ENCODE data around the gene HSD17B14.
"Not testable (repeated sequence)": the region's sequence is repeated elsewhere in the genome, so short reads cannot be mapped to it uniquely, and the experiment has no call there.

The HSD17B14 gene

GRCh38 chr19:48836089-48837017, at the start of gene HSD17B14:
Gene HSD17B14 (minus strand): TSS chr19:48836491. CDS start chr19:48836411, 80 bp downstream.
- Histone ChIP-seq H3K27me3 (ENCODE audit: control insufficient read depth in 1 of 2, insufficient read depth in 2 of 2, low read length in 2 of 2) (no peaks in the 10 kb centered on the region), H3K27ac (ENCODE audit: low read depth, low read length) (peak within 1 kb of the TSS; percentile 39), H3K4me3 (ENCODE audit: low read depth in 1 of 2, low read length in 2 of 2) (peak within 1 kb of the TSS; percentile 60 to 62), H3K9ac (ENCODE audit: low read depth in 1 of 2, low read length in 2 of 2) (peak within 1 kb of the TSS; percentile 35 to 61), H3K9me3 (ENCODE audit: control insufficient read depth in 1 of 2, low read length in 2 of 2) (no peaks in the 10 kb centered on the region), H3K36me3 (ENCODE audit: control insufficient read depth in 1 of 2, insufficient read depth in 2 of 2, low read length in 2 of 2) (no peaks in the 10 kb centered on the region), H3K4me1 (ENCODE audit: control insufficient read depth in 1 of 2, insufficient read depth in 2 of 2, low read length in 2 of 2) (peaks cover 6 to 13% of the 10 kb centered on the region in 2 donors)

- Histone ChIP-seq H3K27me3 (ENCODE audit: control insufficient read depth in 1 of 2, insufficient read depth in 2 of 2, low read length in 2 of 2) (no peaks in the 10 kb centered on the region), H3K4me3 (ENCODE audit: low read depth in 1 of 2, low read length in 2 of 2) (no peak overlapping the region), H3K36me3 (ENCODE audit: control insufficient read depth in 1 of 2, insufficient read depth in 2 of 2, low read length in 2 of 2) (peaks cover 0 to 3% of the 10 kb centered on the region in 2 donors), H3K9me3 (ENCODE audit: control insufficient read depth in 1 of 2, low read length in 2 of 2) (no peaks in the 10 kb centered on the region), H3K9ac (ENCODE audit: low read depth in 1 of 2, low read length in 2 of 2) (no peak overlapping the region), H3K4me1 (ENCODE audit: control insufficient read depth in 1 of 2, insufficient read depth in 2 of 2, low read length in 2 of 2) (no peaks in the 10 kb centered on the region), H3K27ac (ENCODE audit: low read depth, low read length) (no peak overlapping the region)
Observed at GRCh38 chr19:48883726-48884125, 47.4 kb upstream of the HSD17B14 start.

GRCh38 chr19:48881741-48882657, 45.7 kb upstream of the HSD17B14 start:
- Histone ChIP-seq H3K4me1 (ENCODE audit: control insufficient read depth in 1 of 2, insufficient read depth in 2 of 2, low read length in 2 of 2) (no peaks in the 10 kb centered on the region), H3K4me3 (ENCODE audit: low read depth in 1 of 2, low read length in 2 of 2) (no peak overlapping the region), H3K27ac (ENCODE audit: low read depth, low read length) (no peak overlapping the region), H3K9ac (ENCODE audit: low read depth in 1 of 2, low read length in 2 of 2) (no peak overlapping the region), H3K36me3 (ENCODE audit: control insufficient read depth in 1 of 2, insufficient read depth in 2 of 2, low read length in 2 of 2) (peaks cover 0 to 5% of the 10 kb centered on the region in 2 donors), H3K27me3 (ENCODE audit: control insufficient read depth in 1 of 2, insufficient read depth in 2 of 2, low read length in 2 of 2) (no peaks in the 10 kb centered on the region), H3K9me3 (ENCODE audit: control insufficient read depth in 1 of 2, low read length in 2 of 2) (no peaks in the 10 kb centered on the region)

DNA sequence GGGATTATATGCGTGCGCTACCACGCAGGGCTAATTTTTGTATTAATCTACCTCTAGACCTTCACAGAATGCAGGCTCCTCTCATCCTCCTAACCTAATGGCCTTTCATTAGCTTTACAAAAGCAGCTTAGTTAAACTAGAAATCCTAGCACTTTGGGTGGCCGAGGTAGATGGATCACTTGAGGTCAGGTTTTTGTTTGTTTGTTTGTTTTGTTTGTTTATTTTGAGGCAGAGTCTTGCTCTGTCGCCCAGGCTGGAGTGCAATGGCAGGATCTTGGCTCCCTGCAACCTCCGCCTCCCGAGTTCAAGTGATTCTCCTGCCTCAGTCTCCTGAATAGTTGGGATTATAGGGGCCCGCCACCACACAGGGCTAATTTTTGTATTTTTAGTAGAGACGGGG, 43.4 kb upstream of the HSD17B14 start:
- Histone ChIP-seq H3K36me3 (ENCODE audit: control insufficient read depth in 1 of 2, insufficient read depth in 2 of 2, low read length in 2 of 2) (peaks cover 0 to 22% of the 10 kb centered on the region in 2 donors), H3K4me1 (ENCODE audit: control insufficient read depth in 1 of 2, insufficient read depth in 2 of 2, low read length in 2 of 2) (peaks cover 10 to 21% of the 10 kb centered on the region in 2 donors)
- not testable (repeated sequence) for H3K4me3 ChIP-seq (ENCODE audit: low read depth in 1 of 2, low read length in 2 of 2); H3K27me3 ChIP-seq (ENCODE audit: control insufficient read depth in 1 of 2, insufficient read depth in 2 of 2, low read length in 2 of 2); H3K9ac ChIP-seq (ENCODE audit: low read depth in 1 of 2, low read length in 2 of 2); H3K27ac ChIP-seq (ENCODE audit: low read depth, low read length); H3K9me3 ChIP-seq (ENCODE audit: control insufficient read depth in 1 of 2, low read length in 2 of 2)

DNA sequence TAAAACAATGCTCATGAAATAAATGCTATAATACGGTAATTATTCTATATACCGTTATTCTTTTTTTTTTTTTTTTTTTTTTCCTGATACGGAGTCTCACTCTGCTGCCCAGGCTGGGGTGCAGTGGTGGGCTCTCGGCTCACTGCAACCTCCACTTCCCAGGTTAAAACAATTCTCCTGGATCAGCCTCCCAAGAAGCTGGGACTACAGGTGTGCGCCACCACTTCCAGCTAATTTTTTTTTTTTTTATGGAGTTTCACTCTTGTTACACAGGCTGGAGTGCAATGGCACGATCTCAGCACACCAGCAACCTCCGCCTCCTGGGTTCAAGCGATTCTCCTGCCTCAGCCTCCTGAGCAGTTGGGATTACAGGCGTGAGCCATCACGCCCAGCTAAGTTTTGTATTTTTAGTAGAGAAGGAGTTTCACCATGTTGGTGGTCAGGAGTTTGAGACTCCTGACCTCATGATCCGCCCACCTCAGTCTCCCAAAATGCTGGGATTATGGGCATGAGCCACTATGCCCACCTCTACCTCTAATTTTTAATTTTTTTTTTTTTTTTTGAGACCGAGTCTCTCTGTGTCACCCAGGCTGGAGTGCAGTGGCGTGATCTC, 42.8 kb upstream of the HSD17B14 start:
- Histone ChIP-seq H3K9ac (ENCODE audit: low read depth in 1 of 2, low read length in 2 of 2) (no peak overlapping the region), H3K4me3 (ENCODE audit: low read depth in 1 of 2, low read length in 2 of 2) (no peak overlapping the region), H3K36me3 (ENCODE audit: control insufficient read depth in 1 of 2, insufficient read depth in 2 of 2, low read length in 2 of 2) (peaks cover 5 to 28% of the 10 kb centered on the region in 2 donors), H3K27me3 (ENCODE audit: control insufficient read depth in 1 of 2, insufficient read depth in 2 of 2, low read length in 2 of 2) (no peaks in the 10 kb centered on the region), H3K4me1 (ENCODE audit: control insufficient read depth in 1 of 2, insufficient read depth in 2 of 2, low read length in 2 of 2) (peaks cover 14 to 27% of the 10 kb centered on the region in 2 donors), H3K27ac (ENCODE audit: low read depth, low read length) (no peak overlapping the region), H3K9me3 (ENCODE audit: control insufficient read depth in 1 of 2, low read length in 2 of 2) (no peaks in the 10 kb centered on the region)

DNA sequence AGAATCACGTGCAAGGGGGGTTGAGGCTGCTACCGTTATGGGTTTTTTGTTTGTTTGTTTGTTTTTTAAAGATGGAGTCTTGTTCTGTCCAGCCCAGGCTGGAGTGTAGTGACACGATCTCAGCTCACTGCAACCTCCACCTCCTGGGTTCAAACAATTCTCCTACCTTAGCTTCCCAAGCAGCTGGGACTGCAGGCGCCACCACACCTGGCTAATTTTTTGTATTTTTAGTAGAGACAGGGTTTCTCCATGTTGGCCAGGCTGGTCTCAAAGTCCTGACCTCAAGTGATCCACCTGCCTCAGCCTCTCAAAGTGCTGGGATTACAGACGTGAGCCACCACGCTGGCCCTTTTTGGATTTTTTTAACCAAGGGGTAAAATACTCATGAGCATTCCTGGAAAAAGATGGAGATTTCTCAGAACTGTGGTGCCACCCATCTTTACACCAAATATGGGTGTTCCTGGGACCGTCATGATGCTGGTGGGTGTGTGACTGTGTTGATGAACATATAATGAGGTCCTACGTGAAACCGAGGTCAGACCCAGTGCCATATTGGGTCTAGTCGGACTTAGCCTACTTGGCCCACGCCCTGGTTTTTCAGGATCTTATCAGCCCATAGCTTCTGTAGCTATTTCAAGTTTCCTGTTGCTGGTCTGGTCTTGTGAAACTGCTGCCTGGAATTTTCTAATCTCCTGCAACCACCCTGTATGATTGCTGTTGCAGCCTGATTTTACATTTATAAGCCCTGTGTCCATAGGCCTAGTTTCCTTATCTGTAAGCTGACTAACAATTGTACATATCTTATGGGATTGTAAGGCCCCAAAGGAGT, 42.1 kb upstream of the HSD17B14 start:
- H3K4me3 ChIP-seq (ENCODE audit: low read depth in 1 of 2, low read length in 2 of 2): no peak overlapping the region
- no peaks in the 10 kb centered on the region for H3K9me3 ChIP-seq (ENCODE audit: control insufficient read depth in 1 of 2, low read length in 2 of 2)
- peaks cover 12 to 32% of the 10 kb centered on the region in 2 donors for H3K36me3 ChIP-seq (ENCODE audit: control insufficient read depth in 1 of 2, insufficient read depth in 2 of 2, low read length in 2 of 2)
- H3K9ac ChIP-seq (ENCODE audit: low read depth in 1 of 2, low read length in 2 of 2): no peak overlapping the region
- no peaks in the 10 kb centered on the region for H3K27me3 ChIP-seq (ENCODE audit: control insufficient read depth in 1 of 2, insufficient read depth in 2 of 2, low read length in 2 of 2)
- peaks cover 22 to 34% of the 10 kb centered on the region in 2 donors for H3K4me1 ChIP-seq (ENCODE audit: control insufficient read depth in 1 of 2, insufficient read depth in 2 of 2, low read length in 2 of 2)
- no peak overlapping the region for H3K27ac ChIP-seq (ENCODE audit: low read depth, low read length)

DNA sequence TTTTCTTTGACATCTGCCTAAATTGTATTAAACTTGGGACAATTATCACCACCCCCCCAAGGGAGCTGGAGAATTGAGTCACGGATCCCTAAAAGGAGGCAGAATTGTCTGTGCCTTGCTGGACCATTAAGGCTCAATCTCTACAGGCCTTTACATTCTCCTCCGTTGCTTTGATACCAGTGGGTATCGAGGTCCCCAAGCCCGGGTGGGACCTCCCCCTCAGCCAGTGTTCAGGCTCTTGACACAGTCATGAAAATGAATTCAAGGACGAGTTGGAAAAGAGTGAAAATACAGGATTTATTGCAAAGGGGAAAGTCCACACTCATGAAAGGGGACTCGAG, 41.5 kb upstream of the HSD17B14 start:
- no peaks in the 10 kb centered on the region for H3K27me3 ChIP-seq (ENCODE audit: control insufficient read depth in 1 of 2, insufficient read depth in 2 of 2, low read length in 2 of 2)
- no peak overlapping the region for H3K9ac ChIP-seq (ENCODE audit: low read depth in 1 of 2, low read length in 2 of 2)
- H3K36me3 ChIP-seq (ENCODE audit: control insufficient read depth in 1 of 2, insufficient read depth in 2 of 2, low read length in 2 of 2): peaks cover 14 to 32% of the 10 kb centered on the region in 2 donors
- H3K9me3 ChIP-seq (ENCODE audit: control insufficient read depth in 1 of 2, low read length in 2 of 2): no peaks in the 10 kb centered on the region
- H3K4me1 ChIP-seq (ENCODE audit: control insufficient read depth in 1 of 2, insufficient read depth in 2 of 2, low read length in 2 of 2): peaks cover 24 to 38% of the 10 kb centered on the region in 2 donors
- no peak overlapping the region for H3K27ac ChIP-seq (ENCODE audit: low read depth, low read length)
- no peak overlapping the region for H3K4me3 ChIP-seq (ENCODE audit: low read depth in 1 of 2, low read length in 2 of 2)

- H3K4me1 ChIP-seq (ENCODE audit: control insufficient read depth in 1 of 2, insufficient read depth in 2 of 2, low read length in 2 of 2): peaks cover 24 to 38% of the 10 kb centered on the region in 2 donors
- H3K4me3 ChIP-seq (ENCODE audit: low read depth in 1 of 2, low read length in 2 of 2): peak overlapping the region; percentile 92 to 98
- peaks cover 14 to 32% of the 10 kb centered on the region in 2 donors for H3K36me3 ChIP-seq (ENCODE audit: control insufficient read depth in 1 of 2, insufficient read depth in 2 of 2, low read length in 2 of 2)
- not testable (repeated sequence) for H3K27ac ChIP-seq (ENCODE audit: low read depth, low read length); H3K27me3 ChIP-seq (ENCODE audit: control insufficient read depth in 1 of 2, insufficient read depth in 2 of 2, low read length in 2 of 2); H3K9me3 ChIP-seq (ENCODE audit: control insufficient read depth in 1 of 2, low read length in 2 of 2)
- H3K9ac ChIP-seq (ENCODE audit: low read depth in 1 of 2, low read length in 2 of 2): peak overlapping the region; percentile 50 to 100
Observed at GRCh38 chr19:48876043-48876981, 40.0 kb upstream of the HSD17B14 start.

Data from duodenal mucosa (tissue), 2 donors.